GM12875 (cell line): ENCODE data around the gene FRMD4A.

Source experiments
- H3K4me3 ChIP-seq: one replicate; pipeline ENCODE4 v1.5.1; 2011; ENCODE audit warnings: low read depth, low read length, control low read depth
- CTCF ChIP-seq: IDR thresholded peaks from 2 replicates; pipeline ENCODE4 v1.5.1; 2011; ENCODE audit warnings: low read depth, mild to moderate bottlenecking, control low read depth, inconsistent platforms, low read length, moderate library complexity, borderline replicate concordance; ENCODE audit not compliant: insufficient read depth

FRMD4A gene

DNA sequence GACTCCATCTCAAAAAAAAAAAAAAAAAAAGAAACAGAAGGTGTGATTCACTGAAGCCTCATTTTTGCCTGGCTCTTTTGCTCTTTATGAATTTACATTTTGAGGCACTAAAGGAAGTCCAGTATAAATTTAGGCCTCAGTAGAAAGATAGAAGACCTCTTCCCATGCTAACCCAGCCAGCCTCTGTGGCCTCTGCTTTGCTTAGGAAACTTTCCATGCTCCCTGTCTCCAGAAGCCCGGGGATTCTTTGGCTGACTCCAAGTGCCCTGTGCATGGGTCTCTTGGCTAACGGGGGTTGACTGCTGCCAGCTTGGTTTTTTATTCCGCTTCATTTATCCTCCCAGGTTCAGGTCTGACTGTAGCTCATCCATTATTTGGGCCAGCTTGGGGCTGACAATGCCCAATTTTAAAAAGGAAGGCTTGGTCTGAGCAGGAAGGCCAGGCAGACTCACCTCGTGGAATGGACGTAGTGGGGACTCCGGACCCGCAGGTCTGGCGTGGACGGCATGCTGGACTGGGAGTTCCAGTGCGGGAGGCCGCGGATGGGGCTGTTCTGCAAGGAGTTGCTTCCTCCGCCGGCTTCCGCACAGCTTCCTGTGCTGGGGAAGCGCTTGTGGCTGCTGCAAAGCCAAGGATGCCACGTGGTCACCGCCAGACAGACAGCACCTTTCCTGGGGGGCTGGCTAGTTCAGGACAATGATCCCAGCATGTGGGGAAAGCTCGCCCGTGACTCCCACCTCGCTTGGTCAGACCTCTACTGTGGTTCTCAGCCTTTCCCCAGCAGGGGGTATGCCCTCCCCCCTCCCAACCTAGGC, 671.6 kb downstream of the FRMD4A start:
- no peak overlapping the region for H3K4me3 ChIP-seq
- no peak for TF ChIP-seq CTCF

GRCh38 chr10:13658264-13658663, 672.5 kb downstream of the FRMD4A start:
- TF ChIP-seq CTCF = no peak
- H3K4me3 ChIP-seq = no peak overlapping the region

DNA sequence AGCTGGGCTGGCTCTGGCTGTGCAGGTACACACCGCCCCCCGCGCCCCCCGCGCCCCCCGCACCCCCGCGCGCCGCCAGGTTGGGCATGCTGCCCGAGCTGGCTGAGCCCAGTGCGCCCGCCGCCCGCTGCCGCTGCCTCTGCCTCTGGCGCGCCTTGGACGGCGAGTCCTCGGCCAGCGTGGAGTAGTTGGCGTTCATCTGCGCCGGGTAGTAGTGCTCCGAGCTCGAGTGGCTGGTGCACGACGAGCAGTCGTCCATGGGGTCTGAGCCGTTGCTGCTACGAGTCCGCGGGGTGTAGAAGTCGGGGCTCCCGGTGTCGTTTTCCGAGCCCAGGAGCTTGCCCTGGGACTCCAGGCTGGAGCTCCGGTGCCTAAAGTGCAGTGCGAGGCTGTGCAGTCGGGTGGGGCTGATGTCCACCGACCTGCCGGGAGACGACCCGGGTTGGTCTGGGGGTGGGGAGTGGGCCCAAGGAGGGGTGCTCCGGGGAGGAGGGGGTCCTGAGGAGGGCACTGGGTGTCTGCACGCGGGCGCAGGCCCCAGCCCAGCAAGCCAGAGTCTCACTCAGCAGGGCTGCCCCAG, 673.5 kb downstream of the FRMD4A start:
- no peak for TF ChIP-seq CTCF
- no peak overlapping the region for H3K4me3 ChIP-seq

- no peak overlapping the region for H3K4me3 ChIP-seq
- TF ChIP-seq CTCF = no peak
Measured at GRCh38 chr10:13656337-13657100, 674.2 kb downstream of the FRMD4A start.

DNA sequence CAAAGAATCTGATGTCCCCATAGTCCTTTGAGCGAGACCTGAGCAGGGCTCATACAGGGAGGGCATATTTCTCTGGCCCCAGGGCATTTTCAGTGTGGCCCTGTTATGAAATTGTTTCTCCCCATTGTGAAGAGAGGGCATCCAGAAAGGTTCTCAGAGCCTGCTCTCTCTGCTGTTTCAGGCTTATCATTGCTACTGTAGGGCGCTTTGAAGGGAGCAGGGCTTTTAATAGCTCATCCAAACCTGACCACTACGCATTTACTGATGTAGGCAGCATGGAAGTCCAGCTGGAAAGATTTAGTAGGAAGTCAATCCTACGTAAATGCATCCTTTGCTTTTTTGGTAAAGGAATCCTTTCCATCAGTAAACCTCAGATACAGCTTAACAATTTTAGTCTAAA, 675.9 kb downstream of the FRMD4A start:
- no peak for TF ChIP-seq CTCF
- no peak overlapping the region for H3K4me3 ChIP-seq

GRCh38 chr10:13654118-13654830, 676.5 kb downstream of the FRMD4A start:
- no peak for TF ChIP-seq CTCF
- no peak overlapping the region for H3K4me3 ChIP-seq
